ENCODE data around the gene CCDC47. TPM values are rescaled to one million over a fixed set of nuclear protein-coding genes. Genes with fewer than 3 reads are reported as not detected.

Gene CCDC47
- total and polyA plus RNA-seq, 2 donors from 2014 or later: 50.9 to 83.1 TPM

DNA sequence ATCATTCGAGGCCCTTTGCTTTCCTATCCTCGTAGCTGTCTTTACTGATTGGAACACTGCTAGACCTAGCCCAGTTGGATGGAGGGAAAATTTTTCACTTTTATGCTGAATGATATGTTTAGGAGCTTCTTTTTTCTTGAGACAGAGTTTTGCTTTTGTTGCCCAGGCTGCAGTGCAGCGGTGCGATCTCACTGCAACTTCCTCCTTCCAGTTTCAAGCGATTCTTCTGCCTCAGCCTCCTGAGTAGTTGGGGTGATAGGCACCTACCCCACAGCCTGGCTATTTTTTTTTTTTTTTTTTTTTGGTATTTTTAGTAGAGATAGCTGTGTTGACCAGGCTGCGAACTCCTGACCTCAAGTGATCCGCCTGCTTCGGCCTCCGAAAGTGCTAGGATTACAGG lies 36.6 kb upstream of the CCDC47 start:
- TF ChIP-seq, protein P1, sequence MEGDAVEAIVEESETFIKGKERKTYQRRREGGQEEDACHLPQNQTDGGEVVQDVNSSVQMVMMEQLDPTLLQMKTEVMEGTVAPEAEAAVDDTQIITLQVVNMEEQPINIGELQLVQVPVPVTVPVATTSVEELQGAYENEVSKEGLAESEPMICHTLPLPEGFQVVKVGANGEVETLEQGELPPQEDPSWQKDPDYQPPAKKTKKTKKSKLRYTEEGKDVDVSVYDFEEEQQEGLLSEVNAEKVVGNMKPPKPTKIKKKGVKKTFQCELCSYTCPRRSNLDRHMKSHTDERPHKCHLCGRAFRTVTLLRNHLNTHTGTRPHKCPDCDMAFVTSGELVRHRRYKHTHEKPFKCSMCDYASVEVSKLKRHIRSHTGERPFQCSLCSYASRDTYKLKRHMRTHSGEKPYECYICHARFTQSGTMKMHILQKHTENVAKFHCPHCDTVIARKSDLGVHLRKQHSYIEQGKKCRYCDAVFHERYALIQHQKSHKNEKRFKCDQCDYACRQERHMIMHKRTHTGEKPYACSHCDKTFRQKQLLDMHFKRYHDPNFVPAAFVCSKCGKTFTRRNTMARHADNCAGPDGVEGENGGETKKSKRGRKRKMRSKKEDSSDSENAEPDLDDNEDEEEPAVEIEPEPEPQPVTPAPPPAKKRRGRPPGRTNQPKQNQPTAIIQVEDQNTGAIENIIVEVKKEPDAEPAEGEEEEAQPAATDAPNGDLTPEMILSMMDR (IDR thresholded peaks at IDR 0.05; ENCODE audit: borderline replicate concordance, extremely low read depth, insufficient read depth): no peak
- Histone ChIP-seq H3K4me3 (ENCODE audit: low read length in 3 of 3) (no peak overlapping the region), H3K9ac (ENCODE audit: low read length in 3 of 3) (no peak overlapping the region), H3K4me1 (ENCODE audit: control insufficient read depth in 2 of 3, insufficient read depth in 2 of 3, low read depth in 1 of 3, low read length in 3 of 3) (peaks cover 0 to 4% (median 2%) of the 10 kb centered on the region in 3 donors), H3K27me3 (ENCODE audit: control insufficient read depth, insufficient read depth, low read length) (no peaks in the 10 kb centered on the region), H3K9me3 (ENCODE audit: control insufficient read depth in 2 of 3, insufficient read depth in 1 of 3, low read length in 3 of 3) (no peaks in the 10 kb centered on the region), H3K36me3 (ENCODE audit: control insufficient read depth in 2 of 3, insufficient read depth in 3 of 3, low read length in 3 of 3) (peaks cover 17 to 81% (median 39%) of the 10 kb centered on the region in 3 donors), H3K27ac (ENCODE audit: low read depth in 2 of 2, low read length in 2 of 2) (no peak overlapping the region)
- FAIRE-seq (no peak), DNase-seq (no peak)
- intact Hi-C loops (cut with DNase I): no loop called here

DNA sequence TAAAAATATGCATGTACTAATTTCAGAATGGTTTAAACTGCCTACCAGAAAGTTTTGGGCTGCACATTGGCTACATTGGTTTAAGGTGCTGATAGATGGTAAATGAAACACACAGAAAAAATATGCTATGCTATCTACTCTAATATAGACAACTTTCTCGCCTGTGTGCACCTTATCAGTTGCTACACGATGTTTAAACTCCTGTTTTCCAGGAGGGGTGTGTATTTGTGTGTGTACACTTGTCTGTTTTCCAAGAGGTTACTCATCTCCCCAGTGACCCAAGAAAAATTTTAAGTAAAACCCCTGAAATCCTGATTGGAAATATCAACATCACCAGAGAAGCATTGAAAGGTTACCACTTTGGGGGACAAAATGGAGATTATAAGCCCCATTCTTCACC lies 32.2 kb upstream of the CCDC47 start:
- intact Hi-C loops (cut with DNase I): no loop called here
- no peak for FAIRE-seq
- no peaks in the 10 kb centered on the region for H3K4me1 ChIP-seq (ENCODE audit: control insufficient read depth in 2 of 3, insufficient read depth in 2 of 3, low read depth in 1 of 3, low read length in 3 of 3)
- no peak for DNase-seq
- H3K9ac ChIP-seq (ENCODE audit: low read length in 3 of 3): no peak overlapping the region
- H3K27me3 ChIP-seq (ENCODE audit: control insufficient read depth, insufficient read depth, low read length): no peaks in the 10 kb centered on the region
- TF ChIP-seq, protein P1 (IDR thresholded peaks at IDR 0.05; ENCODE audit: borderline replicate concordance, extremely low read depth, insufficient read depth): no peak
- peaks cover 5 to 71% (median 23%) of the 10 kb centered on the region in 3 donors for H3K36me3 ChIP-seq (ENCODE audit: control insufficient read depth in 2 of 3, insufficient read depth in 3 of 3, low read length in 3 of 3)
- H3K4me3 ChIP-seq (ENCODE audit: low read length in 3 of 3): no peak overlapping the region
- H3K27ac ChIP-seq (ENCODE audit: low read depth in 2 of 2, low read length in 2 of 2): no peak overlapping the region
- no peaks in the 10 kb centered on the region for H3K9me3 ChIP-seq (ENCODE audit: control insufficient read depth in 2 of 3, insufficient read depth in 1 of 3, low read length in 3 of 3)

DNA sequence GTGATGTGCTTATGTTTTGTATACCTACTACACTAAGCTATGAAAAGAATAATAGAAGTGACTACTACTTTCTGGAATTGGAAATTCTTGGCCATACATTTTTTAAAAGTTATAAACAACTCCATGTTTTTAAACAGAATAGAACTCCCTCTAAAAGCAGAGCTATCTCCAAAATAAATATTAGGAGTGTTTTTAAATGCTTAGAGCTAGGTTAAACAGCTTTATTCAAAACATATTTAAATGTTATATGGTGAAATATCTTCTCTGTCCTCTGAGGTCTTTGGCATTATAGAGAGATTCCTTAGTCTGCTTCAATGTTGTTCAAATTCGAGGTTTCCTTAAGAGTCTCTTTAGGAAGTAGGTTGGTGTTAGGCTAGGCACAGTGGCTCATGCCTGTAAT lies 30.9 kb upstream of the CCDC47 start:
- Histone ChIP-seq H3K9me3 (ENCODE audit: control insufficient read depth in 2 of 3, insufficient read depth in 1 of 3, low read length in 3 of 3) (no peaks in the 10 kb centered on the region), H3K4me1 (ENCODE audit: control insufficient read depth in 2 of 3, insufficient read depth in 2 of 3, low read depth in 1 of 3, low read length in 3 of 3) (no peaks in the 10 kb centered on the region), H3K9ac (ENCODE audit: low read length in 3 of 3) (no peak overlapping the region), H3K4me3 (ENCODE audit: low read length in 3 of 3) (no peak overlapping the region), H3K27ac (ENCODE audit: low read depth in 2 of 2, low read length in 2 of 2) (no peak overlapping the region), H3K36me3 (ENCODE audit: control insufficient read depth in 2 of 3, insufficient read depth in 3 of 3, low read length in 3 of 3) (peaks cover 2 to 71% (median 27%) of the 10 kb centered on the region in 3 donors), H3K27me3 (ENCODE audit: control insufficient read depth, insufficient read depth, low read length) (no peaks in the 10 kb centered on the region)
- TF ChIP-seq, protein P1 (IDR thresholded peaks at IDR 0.05; ENCODE audit: borderline replicate concordance, extremely low read depth, insufficient read depth): no peak
- intact Hi-C loops (cut with DNase I): no loop called here
- DNase-seq (no peak), FAIRE-seq (no peak)

DNA sequence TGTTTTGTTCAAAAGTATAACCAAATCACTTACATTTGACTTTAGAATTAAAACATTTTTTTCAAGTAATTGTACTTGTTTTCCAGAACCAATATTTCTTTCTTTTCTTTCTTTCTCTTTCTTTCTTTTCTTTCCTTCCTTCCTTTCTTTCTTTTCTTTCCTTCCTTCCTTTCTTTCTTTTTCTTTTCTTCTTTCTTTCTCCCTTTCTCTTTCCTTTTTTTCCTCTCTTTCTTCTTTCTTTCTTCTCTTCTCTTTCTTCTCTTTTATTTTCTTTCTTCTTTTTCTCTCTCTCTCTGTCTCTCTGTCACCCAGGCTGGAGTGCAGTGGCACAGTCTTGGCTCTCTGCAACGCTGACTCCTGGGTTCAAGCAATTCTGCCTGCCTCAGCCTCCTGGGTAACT lies 27.4 kb upstream of the CCDC47 start:
- FAIRE-seq: no peak
- TF ChIP-seq, protein P1 (IDR thresholded peaks at IDR 0.05; ENCODE audit: borderline replicate concordance, extremely low read depth, insufficient read depth): no peak
- Histone ChIP-seq H3K4me1 (ENCODE audit: control insufficient read depth in 2 of 3, insufficient read depth in 2 of 3, low read depth in 1 of 3, low read length in 3 of 3) (no peaks in the 10 kb centered on the region), H3K27ac (ENCODE audit: low read depth in 2 of 2, low read length in 2 of 2) (no peak overlapping the region), H3K4me3 (ENCODE audit: low read length in 3 of 3) (no peak overlapping the region), H3K36me3 (ENCODE audit: control insufficient read depth in 2 of 3, insufficient read depth in 3 of 3, low read length in 3 of 3) (peaks cover 6 to 72% (median 41%) of the 10 kb centered on the region in 3 donors), H3K27me3 (ENCODE audit: control insufficient read depth, insufficient read depth, low read length) (no peaks in the 10 kb centered on the region), H3K9me3 (ENCODE audit: control insufficient read depth in 2 of 3, insufficient read depth in 1 of 3, low read length in 3 of 3) (no peaks in the 10 kb centered on the region), H3K9ac (ENCODE audit: low read length in 3 of 3) (no peak overlapping the region)
- intact Hi-C loops (cut with DNase I): no loop called here
- DNase-seq: no peak
